ENCODE data around the gene ZNF580. TPM values are rescaled to one million over a fixed set of nuclear protein-coding genes. Genes with fewer than 3 reads are reported as not detected.

ZNF580 gene
- total and polyA plus RNA-seq, 9 donors, result 14.5 to 70.6 (median 59.4) TPM

- no peak overlapping the region for H3K27ac ChIP-seq
- H3K4me3 ChIP-seq, result no peak overlapping the region
- H3K27me3 ChIP-seq, result no peaks in the 10 kb centered on the region
- no peaks in the 10 kb centered on the region for H3K9me3 ChIP-seq
- no peaks in the 10 kb centered on the region for H3K36me3 ChIP-seq
- DNase-seq, result no peak
- TF ChIP-seq CTCF (IDR thresholded peaks at IDR 0.05) (no peak), EP300 (IDR thresholded peaks at IDR 0.05) (no peak), POLR2A (IDR thresholded peaks at IDR 0.05) (no peak)
- intact Hi-C loops (cut with DNase I), result loop anchor here in 1 of 4 donors (10.0 kb wide), 1 partner anchor 522 kb away; the partner anchor contains the start of gene PPP1R12C
- 74 to 82% (median 78%) methylated on average over 4 of the region's 4 CpGs for WGBS, 3 donors
- H3K4me1 ChIP-seq (ENCODE audit: insufficient read depth), result peaks cover 13% of the 10 kb centered on the region
Observed at GRCh38 chr19:55636723-55637122, 4.1 kb upstream of the ZNF580 start.

- Histone ChIP-seq H3K4me3 (no peak overlapping the region), H3K9me3 (no peaks in the 10 kb centered on the region), H3K36me3 (no peaks in the 10 kb centered on the region), H3K4me1 (ENCODE audit: insufficient read depth) (peaks cover 14% of the 10 kb centered on the region), H3K27ac (no peak overlapping the region), H3K27me3 (no peaks in the 10 kb centered on the region)
- no peak for TF ChIP-seq POLR2A (IDR thresholded peaks at IDR 0.05)
- TF ChIP-seq CTCF (IDR thresholded peaks at IDR 0.05), result no peak
- TF ChIP-seq EP300 (IDR thresholded peaks at IDR 0.05), result no peak
- DNase-seq, result peak in 2 of 5 donors; percentile 28 to 35
- WGBS, 3 donors, result 69 to 76% (median 71%) methylated on average over 11 of the region's 11 CpGs
- intact Hi-C loops (cut with DNase I), result loop anchor here in 1 of 4 donors (10.0 kb wide), 1 partner anchor 523 kb away; the partner anchor contains the start of gene PPP1R12C
Observed at GRCh38 chr19:55637534-55637933, 3.3 kb upstream of the ZNF580 start.

GRCh38 chr19:55638864-55639359 is 1.9 kb upstream of the ZNF580 start:
- H3K36me3 ChIP-seq, result no peaks in the 10 kb centered on the region
- DNase-seq, result peak in 2 of 5 donors; percentile 48 to 51
- H3K4me1 ChIP-seq (ENCODE audit: insufficient read depth), result peaks cover 18% of the 10 kb centered on the region
- intact Hi-C loops (cut with DNase I), result loop anchor here in 1 of 4 donors (10.0 kb wide), 1 partner anchor 524 kb away; the partner anchor contains the start of gene PPP1R12C
- H3K27me3 ChIP-seq, result no peaks in the 10 kb centered on the region
- WGBS, 3 donors, result 82 to 88% (median 86%) methylated on average over 6 of the region's 6 CpGs
- no peak overlapping the region for H3K27ac ChIP-seq
- no peaks in the 10 kb centered on the region for H3K9me3 ChIP-seq
- H3K4me3 ChIP-seq, result no peak overlapping the region
- no peak for TF ChIP-seq CTCF (IDR thresholded peaks at IDR 0.05)
- no peak for TF ChIP-seq EP300 (IDR thresholded peaks at IDR 0.05)
- no peak for TF ChIP-seq POLR2A (IDR thresholded peaks at IDR 0.05)

- intact Hi-C loops (cut with DNase I), result no loop called here
- 7 to 11% (median 7%) methylated on average over 28 to 38 of the region's 38 CpGs for WGBS, 3 donors
- no peaks in the 10 kb centered on the region for H3K9me3 ChIP-seq
- no peaks in the 10 kb centered on the region for H3K36me3 ChIP-seq
- peak; percentile 65 to 87 (median 78) for DNase-seq
- peaks cover 21% of the 10 kb centered on the region for H3K4me1 ChIP-seq (ENCODE audit: insufficient read depth)
- TF ChIP-seq EP300 (IDR thresholded peaks at IDR 0.05) (no peak), CTCF (IDR thresholded peaks at IDR 0.05) (peak; percentile 38 to 77 (median 69))
- H3K27ac ChIP-seq, result peak overlapping the region; percentile 95 to 96
- H3K27me3 ChIP-seq, result no peaks in the 10 kb centered on the region
- peak overlapping the region; percentile 93 for H3K4me3 ChIP-seq
Observed at GRCh38 chr19:55640043-55640576, 692 bp upstream of the ZNF580 start.

Measured in ovary (tissue), 9 donors.